ENCODE data around the gene CDC37.
"Not testable (repeated sequence)": the region's sequence is repeated elsewhere in the genome, so short reads cannot be mapped to it uniquely, and the experiment has no call there.

The CDC37 gene

DNA sequence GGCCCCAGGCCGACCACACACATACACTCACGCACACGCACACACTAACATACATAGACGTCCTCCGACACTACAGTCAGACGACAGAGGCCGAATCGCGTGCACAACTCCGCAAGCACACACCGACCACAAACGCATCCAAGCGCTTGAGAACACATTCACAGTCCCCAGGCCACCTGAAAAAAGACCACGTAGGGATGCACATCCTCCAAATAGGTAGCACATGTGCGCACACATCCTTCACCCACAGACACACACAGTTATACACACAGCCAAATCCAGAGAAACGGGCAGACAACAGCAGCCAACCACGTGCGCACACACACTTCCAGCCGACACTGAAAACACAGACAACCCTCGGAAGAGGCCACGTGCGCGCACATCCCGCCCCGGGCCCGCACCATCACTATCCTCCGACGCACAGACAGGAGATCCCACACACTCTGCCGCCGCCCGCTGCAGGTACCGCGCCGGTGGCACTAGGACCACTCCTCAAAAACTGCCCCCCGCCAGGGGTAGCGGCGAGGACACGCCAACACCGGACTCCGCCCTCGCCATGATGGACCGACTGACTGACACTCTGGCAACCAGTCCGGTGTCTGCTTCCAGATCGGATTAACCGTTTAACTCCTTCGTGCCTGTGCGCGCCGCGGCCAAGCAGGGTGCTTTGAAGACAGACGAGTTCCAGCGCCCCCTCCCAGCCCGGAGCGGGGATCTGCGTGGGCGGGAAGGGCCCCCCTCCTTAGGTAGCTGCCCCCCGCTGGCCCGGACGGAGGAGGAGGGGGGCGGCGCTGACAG lies 16.5 kb upstream of the CDC37 start:
- DNase-seq = no peak

DNA sequence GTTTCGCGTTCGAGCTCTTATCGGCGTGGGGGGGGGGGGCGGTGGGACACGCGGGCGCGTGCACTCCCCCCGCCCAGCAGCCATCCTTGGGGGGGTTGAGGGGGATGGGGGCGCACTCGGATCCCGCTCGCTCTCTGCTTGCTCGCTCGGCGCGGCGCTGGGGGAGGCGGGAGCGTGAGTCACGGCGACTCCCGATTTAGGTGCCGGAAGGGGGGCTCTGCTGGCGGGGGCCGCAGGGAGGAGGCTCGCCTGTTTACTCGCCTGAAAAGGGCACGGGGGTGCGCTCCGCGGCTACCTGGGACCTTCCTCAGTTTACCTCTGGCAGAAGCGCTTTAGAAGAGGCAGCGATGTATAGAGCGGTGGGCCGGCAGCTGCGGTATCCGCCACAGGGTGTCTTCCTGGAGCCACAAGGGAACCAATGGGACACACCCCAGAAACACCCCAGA lies 15.9 kb upstream of the CDC37 start:
- DNase-seq = no peak

DNA sequence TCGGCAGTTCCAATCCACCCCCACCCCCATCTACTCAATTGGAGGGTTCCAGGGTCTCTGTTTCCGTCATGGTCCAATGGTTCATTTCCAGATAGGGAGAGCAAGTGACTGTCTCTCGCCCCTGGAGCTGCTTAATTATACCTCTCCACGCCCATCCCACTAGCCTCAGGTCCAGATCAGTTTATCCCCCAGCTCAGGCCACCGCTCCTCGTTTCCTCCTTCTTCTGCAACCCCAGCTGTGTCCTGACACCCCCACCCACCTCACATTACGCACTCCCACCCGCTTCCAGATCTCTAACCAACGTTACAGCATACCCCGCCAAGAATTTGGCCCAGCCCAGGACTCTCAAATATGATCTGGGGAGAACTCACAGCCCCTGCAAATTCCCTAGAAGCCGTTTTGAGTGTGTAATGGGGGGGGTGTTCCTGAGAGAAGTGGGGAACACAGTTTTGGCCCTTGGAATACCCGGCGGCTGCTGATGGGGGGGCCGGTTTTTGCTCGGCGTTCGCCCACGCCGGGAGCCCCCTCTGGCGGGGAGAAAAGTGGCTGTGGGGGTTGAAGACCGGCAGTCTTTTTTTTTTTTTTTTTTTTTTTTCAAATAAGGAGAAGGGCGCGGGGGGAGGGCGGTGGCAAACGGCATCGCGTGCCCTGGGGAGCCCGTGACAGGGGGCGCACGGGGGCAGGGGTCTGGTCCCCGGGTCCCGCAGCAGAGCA lies 15.3 kb upstream of the CDC37 start:
- DNase-seq = no peak

DNA sequence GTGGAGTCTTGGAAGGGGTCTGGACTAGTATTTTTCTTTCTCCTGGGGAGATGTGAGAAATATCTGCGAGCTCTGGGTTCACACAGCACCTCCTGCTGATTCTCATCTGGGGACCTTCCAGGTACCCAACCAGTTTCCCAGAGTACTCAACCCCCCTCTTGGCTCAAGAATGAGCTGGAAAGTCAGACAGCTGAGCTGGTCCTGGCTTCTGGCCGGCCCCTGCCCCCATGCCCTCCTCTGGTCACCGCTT lies 14.8 kb upstream of the CDC37 start:
- no peak for DNase-seq

DNA sequence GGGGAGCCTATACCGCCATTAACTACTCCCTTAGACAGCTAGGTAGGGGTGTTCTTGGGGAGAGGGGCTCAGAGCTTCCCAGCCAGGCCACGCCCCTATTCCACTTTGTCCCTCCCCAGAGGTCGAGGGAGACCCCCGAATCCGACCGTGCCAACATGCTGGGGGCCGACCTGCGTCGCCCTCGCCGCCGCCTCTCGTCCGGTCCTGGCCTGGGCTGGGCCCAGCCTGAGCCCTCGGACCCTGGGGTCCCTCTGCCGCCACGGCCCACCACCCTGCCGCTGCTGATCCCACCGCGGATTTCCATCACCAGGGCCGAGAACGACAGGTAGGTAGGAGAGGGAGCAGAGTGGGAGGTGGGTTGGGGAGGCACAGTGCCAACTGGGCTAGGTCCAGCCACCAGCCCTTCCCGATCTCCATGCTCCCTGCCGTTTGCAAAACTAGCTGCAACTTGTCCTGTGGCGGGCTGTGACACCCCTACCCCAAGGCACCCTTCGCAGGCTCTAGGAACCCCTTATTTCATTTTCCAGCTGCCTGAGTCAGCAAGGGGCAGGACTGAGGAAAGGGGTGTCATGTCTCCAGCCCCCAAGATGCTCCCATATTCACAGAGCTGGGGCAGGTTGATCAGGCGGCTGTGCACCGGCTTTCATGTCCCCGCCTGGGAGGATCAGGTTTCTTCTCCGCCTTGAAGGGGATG lies 14.3 kb upstream of the CDC37 start:
- no peak for DNase-seq

DNA sequence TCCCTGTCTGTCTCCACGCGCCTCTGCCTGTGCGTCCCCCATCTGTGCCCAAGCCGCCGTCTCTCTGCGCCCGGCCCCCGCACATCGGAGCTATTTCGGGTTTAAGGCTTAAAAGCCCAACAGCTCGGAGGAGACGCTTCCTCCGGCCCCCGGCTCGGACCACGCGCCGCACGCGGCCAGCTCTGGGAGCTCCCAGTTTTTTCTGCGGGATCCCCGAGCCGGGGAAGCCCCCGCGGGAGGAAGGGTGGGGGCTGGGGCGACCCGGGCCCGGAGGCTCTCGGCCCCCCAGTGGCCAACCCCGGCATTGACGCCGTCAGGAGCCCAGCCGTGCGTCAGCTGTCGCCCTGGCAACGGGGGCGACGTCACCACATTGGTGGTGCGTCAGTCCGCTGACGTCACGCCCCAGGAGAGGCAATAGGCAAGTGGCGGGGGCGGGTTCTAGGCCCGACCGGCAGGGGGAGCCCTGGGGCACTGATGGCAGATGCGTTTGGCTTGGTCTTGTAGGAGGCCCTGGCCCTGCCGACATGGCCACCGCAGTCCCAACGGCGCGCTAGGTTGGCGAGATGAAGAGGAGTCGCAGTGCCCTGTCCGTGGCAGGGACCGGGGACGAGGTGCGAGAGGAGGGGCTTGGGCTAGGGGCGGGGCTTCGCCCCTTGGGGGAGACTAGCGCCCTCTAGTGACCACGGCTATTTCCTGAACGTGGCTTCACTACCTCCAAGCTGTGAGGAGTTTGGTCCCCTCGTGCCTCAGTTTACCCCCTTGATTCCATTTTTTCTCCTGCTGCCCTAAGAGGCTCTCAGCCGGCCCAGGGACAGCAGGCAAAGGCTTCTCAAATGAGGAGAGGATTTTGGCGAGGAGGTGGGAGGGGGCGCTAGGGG lies 13.3 kb upstream of the CDC37 start:
- no peak for DNase-seq

- DNase-seq = no peak
Observed at GRCh38 chr19:10416083-10416379, 12.7 kb upstream of the CDC37 start.

DNA sequence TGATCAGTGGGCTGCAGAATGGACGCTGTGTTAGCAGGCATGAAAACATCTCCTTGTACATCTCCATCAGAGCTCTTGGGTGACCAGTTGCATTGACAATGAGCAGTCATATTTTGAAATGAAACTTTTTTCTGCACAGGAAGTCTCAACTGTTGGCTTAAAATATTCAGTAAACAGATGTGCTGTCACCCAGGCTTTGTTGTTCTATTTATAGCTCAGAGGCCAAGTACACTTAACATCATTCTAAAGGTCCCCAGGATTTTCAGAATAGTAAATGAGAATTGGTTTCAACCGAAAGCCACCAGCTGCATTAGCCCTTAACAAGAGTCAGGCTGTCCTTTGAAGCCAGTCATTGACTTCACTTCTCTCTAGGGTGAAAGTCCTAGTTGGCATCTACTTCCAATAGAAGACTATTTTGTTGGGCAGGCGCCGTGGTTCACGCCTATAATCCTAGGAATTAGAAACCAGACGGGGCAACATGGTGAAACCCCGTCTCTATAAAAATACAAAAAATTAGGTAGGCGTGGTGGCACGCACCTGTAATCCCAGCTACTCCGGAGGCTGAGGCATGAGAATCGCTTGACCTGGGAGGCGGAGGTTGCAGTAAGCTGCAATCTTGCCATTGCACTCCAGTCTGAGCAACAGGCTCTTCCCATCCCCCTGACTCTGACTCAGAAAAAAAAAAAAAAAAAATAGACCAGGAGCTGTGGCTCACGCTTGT lies 9.1 kb upstream of the CDC37 start:
- no peak for DNase-seq

- not testable (repeated sequence) for DNase-seq
Observed at GRCh38 chr19:10411224-10411623, 7.9 kb upstream of the CDC37 start.

DNA sequence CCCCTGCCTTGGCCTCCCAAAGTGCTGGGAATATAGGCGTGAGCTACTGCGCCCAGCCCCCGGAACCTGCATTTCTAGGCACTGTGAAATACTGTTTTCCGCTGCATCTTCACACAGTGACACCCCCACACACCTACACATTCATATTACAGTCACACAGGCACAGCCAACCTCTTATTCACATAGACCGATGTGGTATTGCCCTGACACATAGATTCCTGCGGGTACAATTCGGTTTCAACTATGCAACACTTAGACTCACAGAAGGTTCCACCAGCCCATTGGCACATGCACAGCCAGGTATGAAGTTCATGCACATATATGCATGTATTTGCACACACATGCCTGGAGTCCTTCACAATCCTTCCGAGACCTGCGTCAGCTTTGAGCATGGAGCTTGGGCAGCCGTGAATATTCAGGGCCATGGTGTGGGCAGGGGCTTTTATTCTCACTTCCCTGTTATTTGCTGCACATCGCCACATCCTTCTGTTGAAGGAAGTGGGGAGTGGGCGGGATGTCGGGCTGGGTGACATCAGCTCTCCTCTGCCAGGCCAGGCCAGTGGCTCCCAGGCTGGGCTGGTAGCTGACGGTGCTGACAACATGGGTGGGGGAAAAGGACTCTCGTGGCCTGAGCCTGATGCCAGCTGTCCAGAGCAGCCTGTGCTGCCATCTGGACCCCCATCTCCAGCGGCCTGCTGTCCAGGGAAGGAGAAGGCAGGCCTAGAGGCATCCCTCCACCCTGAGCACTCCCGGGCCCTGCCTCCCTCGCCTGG lies 5.4 kb upstream of the CDC37 start:
- DNase-seq = no peak

- no peak for DNase-seq
Observed at GRCh38 chr19:10407096-10407495, 3.8 kb upstream of the CDC37 start.

- no peak for DNase-seq
Observed at GRCh38 chr19:10406191-10406590, 2.8 kb upstream of the CDC37 start.

DNA sequence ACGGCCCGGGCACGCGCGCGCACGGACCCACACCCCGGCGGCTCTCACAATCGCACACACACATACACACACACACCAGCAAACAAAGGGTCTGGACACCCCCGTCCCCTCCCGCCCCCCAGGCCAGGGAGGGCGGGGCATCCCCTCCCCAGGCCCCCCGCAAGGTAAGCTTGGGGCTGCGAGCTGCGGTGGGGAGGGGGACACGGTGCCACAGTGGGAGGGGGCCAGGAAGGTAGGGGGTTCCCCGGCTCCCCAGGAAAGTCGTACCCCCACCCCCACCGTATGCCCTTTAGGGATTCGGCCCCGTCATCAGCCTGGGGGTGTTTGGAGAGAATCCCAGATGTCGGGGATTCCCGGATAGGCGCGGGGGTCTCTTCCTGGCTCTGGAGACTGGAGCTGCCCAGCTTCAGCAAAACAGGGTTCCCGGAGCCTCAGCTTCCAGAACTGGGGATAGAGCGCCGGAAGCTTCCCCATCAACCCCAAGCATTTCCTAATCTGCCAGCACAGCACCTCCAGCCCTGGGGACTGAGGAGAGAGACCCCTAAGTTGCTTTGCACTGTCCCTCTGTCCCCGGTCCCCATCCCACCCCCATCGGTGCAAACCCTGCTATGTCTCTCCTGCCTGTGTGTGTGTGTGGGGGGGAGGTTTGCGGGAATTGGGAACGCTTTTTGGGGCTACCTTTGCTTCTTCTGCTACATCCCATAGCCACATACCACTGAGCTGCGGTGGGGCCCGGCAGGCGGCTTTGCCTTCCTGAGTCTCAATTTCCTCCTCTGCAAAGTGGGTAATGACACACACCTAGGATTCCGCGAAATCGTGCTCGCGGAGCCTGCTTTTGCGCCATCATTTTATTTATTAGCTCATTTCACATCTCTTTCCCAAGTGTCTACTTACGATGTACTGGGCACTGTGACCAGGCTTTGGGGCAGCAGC lies 1.8 kb upstream of the CDC37 start:
- no peak for DNase-seq

GRCh38 chr19:10402441-10403038 lies 802 bp downstream of the CDC37 start:
- no peak for DNase-seq

DNA sequence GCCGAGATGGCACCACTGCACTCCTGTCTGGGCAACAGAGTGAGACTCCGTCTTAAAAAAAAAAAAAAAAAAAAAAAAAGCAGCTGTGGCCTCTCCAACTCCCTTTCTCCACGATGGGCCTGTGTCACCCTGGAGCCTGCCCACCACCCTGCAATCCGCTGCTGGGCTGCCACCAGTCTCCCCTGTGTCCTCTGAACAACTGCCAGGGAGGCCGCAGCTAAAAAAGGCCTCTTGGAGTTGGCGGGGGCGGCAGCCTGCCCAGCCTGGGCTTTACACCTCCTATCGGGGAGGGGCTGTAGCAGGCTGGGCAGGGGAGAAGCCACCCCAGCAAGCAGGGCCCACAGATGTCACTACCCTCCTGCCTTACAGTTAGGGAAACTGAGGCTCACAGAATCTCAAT lies 3.5 kb downstream of the CDC37 start:
- no peak for DNase-seq

DNA sequence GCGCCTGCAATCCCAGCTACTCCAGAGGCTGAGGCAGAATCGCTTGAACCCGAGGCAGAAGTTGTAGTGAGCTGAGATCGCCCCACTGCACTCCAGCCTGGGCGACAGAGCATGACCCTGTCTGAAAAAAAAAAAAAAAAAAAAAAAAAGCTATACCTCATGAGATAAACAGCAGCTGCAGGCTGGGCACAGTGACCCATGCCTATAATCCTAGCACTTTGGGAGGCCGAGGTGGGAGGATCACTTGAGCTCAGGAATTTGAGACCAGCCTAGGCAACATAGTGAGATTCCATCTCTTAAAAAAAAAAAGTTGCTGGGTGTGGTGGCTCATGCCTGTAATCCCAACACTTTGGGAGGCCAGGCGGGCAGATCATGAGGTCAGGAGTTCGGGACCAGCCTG lies 4.0 kb downstream of the CDC37 start:
- DNase-seq = not testable (repeated sequence)

GRCh38 chr19:10398819-10399218 lies 4.5 kb downstream of the CDC37 start:
- DNase-seq = no peak

- no peak for DNase-seq
Observed at GRCh38 chr19:10395917-10396316, 7.4 kb downstream of the CDC37 start.

- DNase-seq = no peak
Observed at GRCh38 chr19:10395436-10395835, 7.9 kb downstream of the CDC37 start.

- DNase-seq = no peak
Observed at GRCh38 chr19:10395003-10395402, 8.3 kb downstream of the CDC37 start.
